NCI-H2227 (cell line): Measurements from ENCODE around the gene ICOSLG.
"Not testable (repeated sequence)": the region's sequence is repeated elsewhere in the genome, so short reads cannot be mapped to it uniquely, and the experiment has no call there.

Experiments used
- DNase-seq: peaks from one replicate; lab custom pipeline; 2025; ENCODE audit not compliant: unreplicated experiment; lab: John Stamatoyannopoulos, UW

ICOSLG gene

DNA sequence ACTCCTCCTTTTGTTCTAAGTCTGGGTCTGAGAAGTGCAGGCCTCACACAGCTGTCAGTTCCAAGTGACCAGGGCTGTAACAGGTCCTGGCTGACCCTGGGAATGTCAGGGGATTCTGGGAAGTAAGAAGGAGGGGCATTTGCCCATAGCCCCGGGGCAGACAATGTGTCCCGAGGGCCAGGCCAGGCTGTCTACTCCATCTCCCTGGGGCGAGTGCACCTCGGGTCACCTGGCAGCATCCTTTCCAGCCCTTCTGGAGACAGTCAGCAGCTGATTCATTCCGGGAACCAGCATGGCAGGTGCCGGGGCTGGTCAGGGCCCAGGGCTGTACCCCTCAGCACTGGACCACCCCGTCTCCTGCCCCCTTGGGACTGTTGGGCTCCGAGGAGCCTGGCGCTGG is 13.1 kb downstream of the ICOSLG start:
- not testable (repeated sequence) for DNase-seq

DNA sequence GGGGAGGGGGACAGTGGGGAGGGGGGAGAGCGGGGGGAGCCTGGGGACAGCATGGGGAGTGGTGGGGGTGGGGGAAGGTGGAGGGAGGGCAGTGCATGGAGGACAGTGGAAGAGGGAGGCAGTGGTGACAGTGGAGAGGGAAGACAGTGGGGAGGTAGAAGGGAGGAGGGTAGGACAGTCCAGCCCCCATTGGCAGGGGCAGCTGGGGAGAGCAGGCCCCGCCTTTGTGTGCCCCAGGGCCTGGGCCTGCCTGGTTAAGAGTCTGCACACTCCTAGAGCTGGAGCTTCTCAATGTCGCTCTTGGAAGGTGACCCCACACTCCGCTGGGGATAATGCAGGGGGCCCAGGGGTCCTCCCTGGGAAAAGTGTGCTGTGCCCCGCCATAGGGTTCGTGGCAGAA is 15.1 kb downstream of the ICOSLG start:
- not testable (repeated sequence) for DNase-seq

DNA sequence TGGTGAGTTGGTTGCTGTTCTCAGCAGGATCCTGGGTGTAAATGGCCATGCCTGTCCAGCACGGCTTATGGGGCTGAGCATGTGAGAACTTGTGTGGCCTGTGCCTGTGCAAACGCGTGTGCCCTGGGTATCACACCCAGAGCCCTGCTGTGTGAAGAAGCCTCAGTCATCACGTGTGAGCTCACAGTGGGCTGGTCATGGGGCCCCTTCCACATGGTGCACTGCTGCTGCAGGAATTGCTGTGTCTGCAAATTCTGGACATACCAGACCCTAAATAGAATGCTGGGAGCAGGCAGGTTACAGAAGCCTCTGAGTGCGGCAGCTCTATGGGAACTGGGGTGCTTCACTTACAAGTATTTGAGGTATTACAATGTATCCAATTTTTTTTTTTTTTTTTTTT is 17.4 kb downstream of the ICOSLG start:
- not testable (repeated sequence) for DNase-seq

DNA sequence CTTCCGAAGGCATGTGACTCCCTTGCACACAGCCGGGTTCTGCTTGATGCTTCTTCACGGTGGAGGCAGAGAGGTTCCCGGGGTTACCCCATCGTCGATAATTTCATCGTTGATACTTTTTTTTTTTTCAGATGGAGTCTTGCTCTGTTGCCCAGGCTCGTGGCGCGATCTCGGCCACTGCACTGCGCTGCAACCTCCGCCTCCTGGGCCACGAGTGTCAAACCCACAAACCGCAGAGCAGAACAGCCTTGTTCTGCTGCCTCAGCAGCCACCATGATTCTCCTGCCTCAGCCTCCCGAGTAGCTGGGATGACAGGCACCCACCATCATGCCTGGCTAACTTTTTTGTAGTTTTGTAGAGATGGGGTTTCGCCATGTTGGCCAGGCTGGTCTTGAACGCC is 20.1 kb downstream of the ICOSLG start:
- not testable (repeated sequence) for DNase-seq

DNA sequence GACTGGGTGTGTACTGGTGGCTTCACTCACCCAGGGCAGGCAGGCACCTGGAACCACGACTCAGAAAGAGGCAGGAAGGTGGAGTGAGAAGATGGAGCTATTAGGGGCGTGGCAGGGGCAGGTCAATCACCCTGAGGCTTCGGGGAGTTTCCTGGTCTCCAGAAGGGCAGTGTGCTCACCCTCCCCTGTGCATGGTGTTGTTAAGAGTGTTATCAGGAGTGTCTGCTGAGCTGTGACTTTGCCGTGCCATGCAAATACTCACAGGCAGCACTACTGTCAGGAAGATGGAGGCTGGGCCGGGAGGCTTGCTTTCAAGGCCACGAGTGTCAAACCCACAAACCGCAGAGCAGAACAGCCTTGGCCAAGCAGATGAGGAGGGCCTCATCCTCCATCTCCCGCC is 22.3 kb downstream of the ICOSLG start:
- not testable (repeated sequence) for DNase-seq

DNA sequence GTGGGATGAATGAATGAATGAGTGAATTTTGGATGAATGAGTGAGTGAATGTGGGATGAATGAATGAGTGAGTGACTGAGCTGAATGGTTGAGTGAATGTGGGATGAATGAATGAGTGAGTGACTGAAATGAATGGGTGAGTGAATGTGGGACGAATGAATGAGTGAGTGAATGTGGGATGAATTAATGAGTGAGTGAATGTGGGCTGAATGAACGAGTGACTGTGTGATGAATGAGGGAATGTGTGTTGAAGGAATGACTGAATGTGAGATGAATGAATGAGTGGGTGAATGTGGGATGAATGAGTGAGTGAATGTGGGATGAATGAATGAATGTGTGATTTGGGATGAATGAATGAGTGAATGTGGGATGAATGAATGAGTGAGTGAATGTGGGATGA is 28.8 kb downstream of the ICOSLG start:
- DNase-seq = not testable (repeated sequence)

DNA sequence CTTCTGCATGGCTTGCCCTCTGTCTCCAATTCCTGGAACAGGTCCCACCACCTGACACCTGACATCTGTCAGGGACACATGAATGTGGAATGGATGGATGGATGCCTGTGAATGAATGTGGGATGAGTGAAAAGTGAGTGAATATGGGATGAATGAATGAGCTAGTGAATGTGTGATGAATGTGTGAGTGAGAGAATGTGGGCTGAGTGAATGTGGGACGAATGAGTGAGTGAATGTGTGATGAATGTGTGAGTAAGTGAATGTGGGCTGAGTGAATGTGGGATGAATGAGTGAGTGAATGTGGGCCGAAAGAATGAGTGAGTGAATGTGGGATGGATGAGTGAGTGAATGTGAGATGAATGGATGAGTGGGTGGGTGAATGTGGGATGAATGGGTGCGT is 29.2 kb downstream of the ICOSLG start:
- not testable (repeated sequence) for DNase-seq

DNA sequence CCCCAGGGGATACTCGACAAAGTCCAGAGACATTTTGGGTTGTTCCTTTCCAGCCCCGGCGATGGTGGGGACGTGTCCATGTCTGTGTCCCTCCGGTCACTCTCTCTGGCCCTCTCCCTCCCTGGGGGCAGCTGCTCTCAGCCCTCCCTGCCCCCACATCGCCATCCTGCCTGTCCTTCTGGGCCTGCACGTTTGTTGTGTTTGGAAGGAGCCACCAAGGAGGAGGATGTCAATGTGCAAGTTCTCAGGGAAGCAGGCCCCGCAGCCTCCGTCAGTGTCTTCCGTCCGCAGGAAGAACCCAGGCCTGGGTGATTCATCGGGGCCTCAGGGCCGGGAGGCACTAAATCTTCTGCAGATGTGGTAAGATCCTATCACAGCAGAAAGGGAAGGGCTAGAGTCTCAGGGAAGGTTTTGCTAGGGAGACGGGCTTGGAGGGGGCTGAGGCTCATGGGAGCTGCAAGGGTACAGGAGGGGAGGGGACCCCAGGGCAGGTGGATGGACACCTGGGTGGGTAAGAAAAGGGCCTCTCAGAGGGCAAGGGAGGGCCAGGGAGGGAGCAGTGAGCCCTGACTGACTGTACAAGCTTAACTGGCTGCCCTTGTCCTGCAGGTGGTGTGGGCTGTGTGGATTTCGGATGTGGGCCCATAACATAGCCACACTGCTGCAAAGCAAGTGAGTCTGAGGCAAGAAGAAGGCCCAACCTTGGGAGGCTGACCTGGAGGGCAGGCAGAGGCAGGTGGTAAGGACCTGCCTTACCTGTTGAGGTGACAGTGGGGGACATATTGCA is 32.7 kb downstream of the ICOSLG start:
- not testable (repeated sequence) for DNase-seq

DNA sequence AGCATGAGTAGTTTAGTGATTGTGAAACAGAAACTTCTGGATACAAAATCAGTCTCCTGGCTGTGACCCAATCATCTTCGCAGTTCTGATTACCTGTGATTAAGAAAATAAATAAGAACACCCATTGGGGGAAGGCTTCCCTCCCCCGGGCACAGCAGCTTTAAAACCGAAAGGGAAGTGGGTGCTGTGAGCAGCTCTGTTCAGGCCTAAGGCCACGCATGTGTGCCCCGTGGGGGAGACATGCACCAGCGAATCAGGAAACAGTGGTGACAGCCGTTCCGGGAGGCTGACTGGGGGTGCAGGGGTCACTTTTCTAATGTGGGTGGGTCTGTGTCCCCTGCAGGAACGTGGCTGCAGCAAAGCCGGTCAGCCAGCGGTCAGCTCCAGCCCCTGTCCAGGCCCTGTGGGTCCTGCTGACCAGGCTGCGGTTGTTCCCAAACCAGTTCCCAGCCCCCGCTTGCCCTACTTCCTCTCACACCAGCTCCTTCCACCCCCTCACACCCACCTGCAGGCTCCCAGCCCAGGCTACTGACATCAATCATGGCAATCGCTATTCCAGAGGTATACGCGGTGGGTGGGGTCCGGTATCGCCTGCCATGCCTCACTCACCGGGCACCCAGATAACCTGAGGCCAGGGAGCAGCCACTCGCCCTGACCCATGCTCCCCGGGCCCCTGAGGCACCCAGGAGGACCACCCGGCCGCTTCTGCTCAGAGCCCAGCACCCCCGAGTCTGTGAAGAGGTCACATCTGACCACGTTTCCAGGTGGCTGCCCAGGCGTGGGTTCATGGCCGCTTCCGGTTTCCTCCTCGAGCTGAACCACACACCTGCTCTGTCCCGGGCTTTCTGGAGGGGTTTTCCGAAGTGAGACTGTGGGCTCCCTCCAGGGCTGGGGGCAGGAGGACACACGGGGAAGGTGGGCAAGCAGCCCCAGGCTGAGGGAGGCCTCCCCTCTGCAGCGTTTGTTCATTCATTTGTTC is 33.8 kb downstream of the ICOSLG start:
- not testable (repeated sequence) for DNase-seq

DNA sequence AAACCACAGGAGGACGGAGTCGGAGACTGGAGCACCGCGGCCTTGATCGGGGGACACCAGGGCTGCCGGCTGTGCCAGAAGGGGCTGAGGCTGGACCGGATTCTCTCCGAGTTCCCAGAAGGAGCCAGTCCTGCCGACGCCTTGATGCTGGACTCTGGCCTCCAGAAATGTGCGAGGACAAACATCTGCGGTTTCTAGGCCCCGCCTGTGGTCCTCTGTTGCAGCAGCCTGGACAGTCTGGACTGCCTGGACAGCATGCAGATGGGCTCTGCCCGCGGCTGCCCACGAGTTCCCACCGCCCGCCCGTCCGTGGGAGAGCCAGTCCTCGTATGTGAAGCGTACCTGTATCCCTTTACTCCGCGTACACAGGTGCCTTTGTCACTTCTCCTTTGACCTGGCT is 34.6 kb downstream of the ICOSLG start:
- DNase-seq = not testable (repeated sequence)

DNA sequence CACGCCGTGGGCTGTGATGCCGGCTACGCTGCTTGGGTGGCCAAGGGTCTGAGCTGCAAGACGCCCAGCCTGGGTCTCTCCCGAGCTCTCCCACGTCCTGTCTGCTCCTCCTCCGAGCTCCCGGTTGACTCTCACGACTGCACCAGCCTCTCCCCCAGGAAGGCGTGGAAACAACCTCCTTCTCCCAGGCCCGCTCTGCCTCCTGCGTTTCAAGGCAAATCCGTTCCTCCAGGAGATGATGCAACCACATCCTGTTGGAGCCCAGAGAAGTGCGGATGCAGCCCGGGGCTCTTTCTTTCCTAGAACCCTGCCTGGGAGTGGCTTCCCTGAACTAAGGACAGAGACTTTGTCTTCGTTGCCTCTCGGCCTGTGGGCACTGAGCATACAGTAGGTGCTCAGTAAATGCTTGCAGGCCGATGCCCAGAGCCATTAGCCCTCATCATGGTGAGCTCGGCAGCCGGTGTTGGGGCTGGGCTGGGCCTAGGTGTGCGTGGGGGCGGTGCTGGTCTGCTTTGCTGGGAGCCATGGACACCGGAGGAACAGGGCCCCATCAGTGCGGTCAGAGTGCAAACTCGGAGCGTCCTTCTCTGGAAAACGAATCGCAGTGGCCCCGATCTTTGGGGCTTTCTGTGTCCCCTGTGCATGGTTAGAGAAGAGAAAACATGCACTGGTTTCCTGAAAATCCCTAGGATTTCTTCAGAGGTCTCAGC is 38.0 kb downstream of the ICOSLG start:
- DNase-seq = not testable (repeated sequence)

DNA sequence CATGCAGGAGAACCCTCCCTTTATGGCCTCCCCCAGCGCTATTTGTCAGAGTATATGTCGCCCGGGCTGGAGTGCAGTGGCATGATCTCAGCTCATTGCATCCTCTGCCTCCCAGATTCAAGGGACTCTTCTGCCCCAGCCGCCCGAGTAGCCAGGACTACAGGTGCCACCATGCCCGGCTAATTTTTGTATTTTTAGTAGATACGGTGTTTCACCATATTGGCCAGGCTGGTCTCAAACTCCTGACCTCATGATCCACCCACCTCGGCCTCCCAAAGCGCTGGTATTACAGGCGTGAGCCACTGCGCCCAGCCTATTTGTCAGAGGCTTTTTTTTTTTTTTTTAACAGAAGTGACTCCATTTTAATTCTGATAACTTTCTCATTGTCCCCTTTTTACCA is 40.7 kb downstream of the ICOSLG start:
- not testable (repeated sequence) for DNase-seq

DNA sequence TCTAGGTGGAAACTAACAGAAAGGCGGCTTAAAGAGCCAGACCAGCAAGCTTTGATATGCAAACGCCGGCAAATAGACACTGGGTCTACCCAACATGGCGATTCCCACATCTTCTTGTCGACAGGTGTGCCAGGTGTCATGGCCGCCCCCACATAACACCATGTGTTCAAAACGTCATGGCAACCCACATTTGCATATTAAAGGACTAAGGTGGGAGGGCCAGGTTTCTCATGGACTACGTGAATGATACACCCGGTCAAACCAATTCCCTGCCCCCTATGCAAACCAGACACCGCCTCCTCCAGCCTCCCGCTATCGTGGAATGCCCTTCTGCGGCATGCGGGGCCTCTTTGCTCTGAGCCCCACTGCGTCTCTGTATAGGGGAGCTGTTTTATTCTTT is 41.3 kb downstream of the ICOSLG start:
- no peak for DNase-seq

DNA sequence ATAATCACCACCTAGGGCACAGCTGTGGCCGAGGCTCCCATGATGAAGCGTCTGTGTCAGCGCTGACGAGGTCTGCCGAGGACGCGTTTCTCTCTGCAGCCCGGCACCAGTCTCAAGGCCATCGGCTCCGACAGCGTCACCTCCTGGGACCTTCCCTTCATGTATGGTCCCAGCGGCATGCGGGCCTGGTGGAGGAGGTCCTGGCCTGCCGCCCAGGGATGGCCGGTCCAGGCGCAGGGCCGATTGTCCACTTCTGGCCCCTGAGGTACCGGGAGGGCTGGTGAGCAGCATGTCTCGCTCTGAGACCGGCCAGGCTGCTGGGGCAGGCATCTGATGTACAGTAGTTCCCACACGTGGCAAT is 43.6 kb downstream of the ICOSLG start:
- DNase-seq = not testable (repeated sequence)

DNA sequence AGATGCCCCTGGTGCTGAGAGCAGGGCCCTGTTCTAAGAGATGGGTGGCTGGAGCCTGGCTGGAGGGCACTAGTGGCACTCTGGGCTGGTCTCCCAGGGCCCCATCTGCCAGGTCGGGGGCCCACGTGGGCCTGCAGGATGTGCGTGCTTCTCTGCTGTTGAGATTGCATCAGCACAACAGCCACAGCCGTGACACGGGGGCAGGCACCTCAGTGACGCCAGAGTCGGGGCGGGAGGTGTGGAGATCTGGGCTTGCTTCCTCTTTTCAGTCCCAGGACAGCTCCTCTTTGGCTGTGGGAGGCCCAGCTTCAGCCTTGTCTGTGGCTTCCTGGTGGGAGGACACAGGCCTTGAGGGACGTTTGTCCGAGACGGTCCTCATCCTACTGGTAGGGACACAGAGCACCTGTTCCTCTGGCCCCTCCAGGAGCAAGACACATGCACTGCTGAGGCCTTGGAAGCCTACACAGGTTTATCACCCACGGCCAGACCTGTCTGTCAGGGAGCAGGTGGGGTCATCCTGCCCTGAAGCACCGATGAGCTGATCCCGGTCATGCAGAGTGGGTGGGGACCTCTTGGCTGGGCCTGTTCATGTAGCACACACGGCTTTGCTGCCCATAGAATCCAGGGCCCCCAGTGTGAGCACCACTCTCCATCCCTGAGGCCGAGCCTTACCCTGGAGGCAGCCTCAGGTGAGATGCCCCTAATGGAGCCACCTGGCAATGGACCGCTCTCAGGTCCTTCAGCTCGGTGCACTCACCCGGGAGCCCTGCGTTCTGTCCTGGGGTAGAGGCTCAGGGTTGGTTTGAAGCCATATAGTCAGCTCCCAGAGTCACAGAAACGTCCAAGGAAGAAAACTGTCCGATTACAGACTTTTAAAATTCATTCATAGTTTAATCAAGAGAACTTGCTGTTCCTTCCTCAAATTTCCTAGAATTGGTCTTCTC is 44.3 kb downstream of the ICOSLG start:
- not testable (repeated sequence) for DNase-seq

DNA sequence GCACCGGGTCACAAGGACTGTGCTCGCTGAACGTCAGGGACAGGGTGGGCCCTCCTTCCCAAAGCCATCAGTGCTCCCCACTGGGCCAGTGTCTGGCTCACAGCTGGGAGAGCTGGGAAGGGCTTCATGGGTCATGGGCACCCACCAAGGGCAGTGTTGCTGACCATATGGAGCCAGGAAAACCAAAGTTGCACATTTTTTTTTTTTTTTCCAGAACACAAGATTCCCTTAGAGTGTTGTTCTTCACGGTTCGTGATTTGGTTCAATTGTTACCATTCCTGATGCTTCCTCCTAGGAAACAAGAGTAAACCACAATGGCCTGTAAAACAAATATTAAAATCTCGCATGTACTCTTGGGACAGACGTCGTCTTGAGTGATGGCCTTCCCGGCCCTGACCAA is 45.9 kb downstream of the ICOSLG start:
- not testable (repeated sequence) for DNase-seq

DNA sequence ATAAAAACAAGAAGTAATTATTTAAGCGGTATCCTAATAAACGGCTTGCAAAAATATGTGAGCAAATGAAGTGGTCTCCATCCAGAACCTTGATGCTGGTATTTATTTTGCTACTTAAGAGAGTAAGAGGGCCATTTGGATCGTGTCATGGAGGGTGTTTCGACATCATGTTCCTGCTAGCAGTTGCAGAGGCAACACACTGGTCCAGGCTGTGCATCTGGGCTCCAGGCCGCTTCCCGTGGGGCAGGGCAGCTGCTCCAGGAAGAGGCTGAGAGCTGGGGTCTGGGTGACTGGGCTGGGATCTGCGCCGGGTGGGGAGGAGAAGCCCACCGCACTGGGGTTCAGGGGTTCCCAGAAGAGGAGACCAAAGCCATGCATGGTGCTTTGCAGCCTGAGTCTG is 46.3 kb downstream of the ICOSLG start:
- not testable (repeated sequence) for DNase-seq

DNA sequence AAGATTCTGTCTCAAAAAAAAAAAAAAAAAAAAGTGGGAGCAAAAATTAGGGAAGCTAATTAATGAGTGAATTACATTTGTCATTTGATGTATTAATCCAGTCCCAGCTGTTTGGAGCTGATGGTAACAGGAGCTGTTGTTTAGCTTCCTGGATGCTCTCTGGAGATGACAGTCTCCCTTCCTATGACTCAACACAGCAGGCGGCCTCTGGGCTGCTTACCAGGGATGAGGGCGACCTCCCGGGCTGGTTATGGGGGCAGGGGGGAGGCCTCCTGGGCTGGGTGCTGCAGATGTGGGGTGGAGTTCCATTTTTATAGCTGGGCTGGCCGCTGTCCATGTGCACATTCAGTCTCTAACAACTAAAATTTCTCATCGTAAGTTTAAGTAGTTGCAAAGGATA is 47.6 kb downstream of the ICOSLG start:
- DNase-seq = not testable (repeated sequence)

DNA sequence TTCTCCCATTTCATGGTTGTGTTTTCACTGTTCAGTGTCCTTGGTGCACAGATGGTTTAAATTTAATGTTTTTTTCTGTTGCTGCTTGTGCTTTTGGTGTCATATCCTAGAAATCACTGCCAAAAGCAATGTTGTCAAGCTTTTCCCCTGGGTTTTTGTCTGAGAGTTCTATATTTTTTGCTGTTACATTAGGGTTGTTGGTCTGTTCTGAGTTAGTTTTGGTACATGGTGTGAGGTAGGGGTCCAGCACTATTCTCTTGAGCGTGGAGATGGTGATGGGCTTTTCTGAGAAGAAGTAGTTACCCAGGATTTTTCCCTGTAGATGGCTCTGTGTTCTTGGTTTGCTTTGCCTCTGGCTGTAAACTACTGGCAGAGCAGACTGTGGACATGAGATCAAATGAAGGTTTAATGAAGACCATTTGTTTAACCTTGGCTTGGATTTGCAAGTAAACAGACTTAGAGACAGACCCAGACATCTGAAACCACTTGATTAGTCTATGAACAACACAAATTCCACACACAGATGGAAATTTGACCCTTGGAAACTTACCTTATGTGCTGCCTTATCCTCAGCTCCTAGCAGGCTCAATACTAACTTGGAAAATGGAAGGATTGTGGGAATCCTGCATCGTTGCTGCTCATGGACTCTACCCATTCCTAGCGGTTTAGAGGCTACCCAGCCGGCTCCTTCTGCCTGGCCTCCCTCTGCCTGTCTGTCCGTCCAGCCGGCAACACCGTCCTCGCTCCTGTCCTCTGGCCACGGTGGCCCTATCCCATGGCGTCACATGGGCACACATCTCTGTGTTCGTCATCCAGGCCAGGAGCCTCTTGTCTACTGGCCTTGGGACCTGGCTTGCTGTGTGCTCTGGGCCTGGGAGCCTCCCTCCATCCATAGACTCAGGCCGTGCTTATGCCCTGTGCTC is 50.1 kb downstream of the ICOSLG start:
- DNase-seq = not testable (repeated sequence)
